IMR-90 (cell line): ENCODE results near the gene BTBD3. TPM values are rescaled to one million over a fixed set of nuclear protein-coding genes. Genes with fewer than 3 reads are reported as not detected.
A peak's percentile ranks its signal among the peaks of the same experiment; 100 is the strongest.

ENCODE experiments used
- ATAC-seq: fragments of 200-7000 bp; cut with Tn5 transposase; 2 replicates; pipeline ENCODE4 v1.9.1; 2020; ENCODE audit warnings: low read depth, mild to moderate bottlenecking, moderate library complexity
- BruUV-seq: library from RNA; stranded (reverse); fragments of 400-500 nt; replicated peaks from 2 replicates; lab custom pipeline; 2021; lab: Mats Ljungman, UMichigan
- CTCF ChIA-PET: fragments of 300-600 bp; formaldehyde crosslinking; extraction: SDS; loops from one replicate; lab custom pipeline; 2021; ENCODE audit warnings: antibody characterized with exemption; lab: Yijun Ruan, JAX
- POLR2A ChIA-PET: fragments of 300-600 bp; sonication (Branson Sonifier 250); formaldehyde crosslinking; loops from one replicate; lab custom pipeline; 2022; ENCODE audit warnings: antibody characterized with exemption; ENCODE audit not compliant: unreplicated experiment; lab: Charles Lee
- DNase-seq: peaks from one replicate; pipeline ENCODE4 v3.0.0; 2013
- H2AFZ ChIP-seq: replicated peaks from 2 replicates; pipeline ENCODE3; 2013; ENCODE audit warnings: low read length, mild to moderate bottlenecking; ENCODE audit not compliant: poor library complexity
- H2AK5ac ChIP-seq: 2 replicates; pipeline ENCODE4 v1.6.1; 2013; ENCODE audit warnings: low read depth, low read length, inconsistent platforms
- H2AK9ac ChIP-seq: replicated peaks from 2 replicates; pipeline ENCODE3; 2013; ENCODE audit warnings: mild to moderate bottlenecking, low read depth, low read length, moderate library complexity; ENCODE audit not compliant: poor library complexity
- H2BK120ac ChIP-seq: 2 replicates; pipeline ENCODE4 v1.6.1; 2013; ENCODE audit warnings: low read depth, low read length, inconsistent platforms
- H2BK15ac ChIP-seq: 3 replicates; pipeline ENCODE4 v1.6.1; 2013; ENCODE audit warnings: low read depth, low read length, inconsistent platforms
- H2BK20ac ChIP-seq: 2 replicates; pipeline ENCODE4 v1.6.1; 2013; ENCODE audit warnings: low read depth, mild to moderate bottlenecking, inconsistent platforms, low read length, moderate library complexity
- H2BK5ac ChIP-seq: 2 replicates; pipeline ENCODE4 v1.6.1; 2013; ENCODE audit warnings: mild to moderate bottlenecking, low read depth, low read length, inconsistent platforms; ENCODE audit not compliant: poor library complexity, severe bottlenecking
- H3K14ac ChIP-seq: replicated peaks from 2 replicates; pipeline ENCODE4 v1.6.1; 2013; ENCODE audit warnings: low read depth, low read length, inconsistent platforms
- H3K18ac ChIP-seq: 2 replicates; pipeline ENCODE4 v1.6.1; 2013; ENCODE audit warnings: low read depth, low read length, control low read depth
- H3K23ac ChIP-seq: 2 replicates; pipeline ENCODE4 v1.6.1; 2013; ENCODE audit warnings: low read depth, low read length, inconsistent platforms
- H3K27ac ChIP-seq: 2 replicates; pipeline ENCODE4 v1.5.1; 2013; ENCODE audit warnings: mild to moderate bottlenecking, control low read depth, low read length; ENCODE audit not compliant: insufficient read depth
- H3K27me3 ChIP-seq: 2 replicates; pipeline ENCODE4 v1.6.1; 2013; ENCODE audit warnings: low read length; ENCODE audit not compliant: control insufficient read depth, insufficient read depth
- H3K36me3 ChIP-seq: 2 replicates; pipeline ENCODE4 v1.6.1; 2013; ENCODE audit warnings: low read length, mixed read lengths; ENCODE audit not compliant: control insufficient read depth, insufficient read depth
- H3K4ac ChIP-seq: 2 replicates; pipeline ENCODE4 v1.6.1; 2013; ENCODE audit warnings: low read depth, low read length, inconsistent platforms
- H3K4me1 ChIP-seq: 2 replicates; pipeline ENCODE4 v1.6.1; 2013; ENCODE audit warnings: low read length, mixed read lengths; ENCODE audit not compliant: control insufficient read depth, insufficient read depth
- H3K4me2 ChIP-seq: 2 replicates; pipeline ENCODE4 v1.6.1; 2013; ENCODE audit warnings: low read depth, mild to moderate bottlenecking, control low read depth, low read length, moderate library complexity
- H3K4me3 ChIP-seq: 2 replicates; pipeline ENCODE4 v1.5.1; 2013; ENCODE audit warnings: low read depth, mild to moderate bottlenecking, control low read depth, low read length, moderate library complexity; ENCODE audit not compliant: insufficient read depth
- H3K56ac ChIP-seq: 2 replicates; pipeline ENCODE4 v1.6.1; 2013; ENCODE audit warnings: low read length, inconsistent platforms; ENCODE audit not compliant: insufficient read depth; ENCODE audit errors: extremely low read depth
- H3K79me1 ChIP-seq, 2 experiments: 2 replicates each; pipeline ENCODE4 v1.6.1; 2013; ENCODE audit warnings: low read length in 2 of 2, inconsistent platforms in 1 of 2, low read depth in 1 of 2
- H3K9ac ChIP-seq: 2 replicates; pipeline ENCODE4 v1.6.1; 2013; ENCODE audit warnings: low read depth, low read length, control low read depth
- H3K9me1 ChIP-seq: 2 replicates; pipeline ENCODE4 v1.6.1; 2013; ENCODE audit warnings: low read length, inconsistent platforms; ENCODE audit not compliant: insufficient read depth
- H3K9me3 ChIP-seq: 2 replicates; pipeline ENCODE4 v1.6.1; 2013; ENCODE audit warnings: low read length; ENCODE audit not compliant: control insufficient read depth, insufficient read depth
- H4K20me1 ChIP-seq: 2 replicates; pipeline ENCODE4 v1.6.1; 2013; ENCODE audit warnings: low read length, inconsistent platforms; ENCODE audit not compliant: insufficient read depth
- H4K5ac ChIP-seq: 2 replicates; pipeline ENCODE4 v1.6.1; 2013; ENCODE audit warnings: mild to moderate bottlenecking, low read depth, low read length, control low read depth
- H4K8ac ChIP-seq, 2 experiments: 2 replicates each; pipeline ENCODE4 v1.6.1; 2013; ENCODE audit warnings: low read depth in 2 of 2, low read length in 2 of 2, control low read depth in 1 of 2, inconsistent platforms in 1 of 2
- H4K91ac ChIP-seq: 2 replicates; pipeline ENCODE4 v1.6.1; 2013; ENCODE audit warnings: low read depth, low read length, inconsistent platforms; ENCODE audit not compliant: insufficient read depth
- BHLHE40 ChIP-seq: fragments of 150-350 bp; IDR thresholded peaks from 2 replicates; pipeline ENCODE4 v1.6.1; 2016; ENCODE audit warnings: mild to moderate bottlenecking, low read depth, low read length
- CEBPB ChIP-seq: IDR thresholded peaks from 2 replicates; pipeline ENCODE4 v1.6.1; 2012; ENCODE audit warnings: low read depth, low read length, improper control_type of control experiment
- CHD1 ChIP-seq: IDR thresholded peaks from 2 replicates; pipeline ENCODE4 v1.6.1; 2012; ENCODE audit warnings: low read depth, low read length, improper control_type of control experiment
- CTCF ChIP-seq: conservative IDR thresholded peaks from 2 replicates; pipeline ENCODE4 v1.5.1; 2012; ENCODE audit warnings: mild to moderate bottlenecking, low read depth, low read length, improper control_type of control experiment
- ELK1 ChIP-seq: fragments of 150-350 bp; IDR thresholded peaks from 2 replicates; pipeline ENCODE4 v1.6.1; 2016; ENCODE audit warnings: low read depth, mild to moderate bottlenecking, low read length, moderate library complexity, borderline replicate concordance
- FOS ChIP-seq: fragments of 150-350 bp; IDR thresholded peaks from 2 replicates; pipeline ENCODE4 v1.6.1; 2016; ENCODE audit warnings: low read depth, low read length
- MAFK ChIP-seq: IDR thresholded peaks from 2 replicates; pipeline ENCODE4 v1.6.1; 2012; ENCODE audit warnings: low read depth, low read length, improper control_type of control experiment
- MAZ ChIP-seq: IDR thresholded peaks from 2 replicates; pipeline ENCODE4 v1.6.1; 2012; ENCODE audit warnings: low read depth, mild to moderate bottlenecking, low read length, improper control_type of control experiment, moderate library complexity, borderline replicate concordance
- MXI1 ChIP-seq: IDR thresholded peaks from 2 replicates; pipeline ENCODE4 v1.6.1; 2012; ENCODE audit warnings: low read depth, mild to moderate bottlenecking, low read length, moderate library complexity, borderline replicate concordance
- NFE2L2 ChIP-seq: fragments of 150-350 bp; IDR thresholded peaks from 2 replicates; pipeline ENCODE4 v1.6.1; 2016; ENCODE audit warnings: low read depth, mild to moderate bottlenecking, low read length
- POLR2A ChIP-seq: IDR thresholded peaks from 2 replicates; pipeline ENCODE4 v1.6.1; 2012; ENCODE audit warnings: mild to moderate bottlenecking, low read depth, low read length
- RAD21 ChIP-seq: IDR thresholded peaks from 2 replicates; pipeline ENCODE4 v1.6.1; 2012; ENCODE audit warnings: low read length, improper control_type of control experiment
- RCOR1 ChIP-seq: IDR thresholded peaks from 2 replicates; pipeline ENCODE4 v1.6.1; 2012; ENCODE audit warnings: mild to moderate bottlenecking, low read length, improper control_type of control experiment; ENCODE audit not compliant: insufficient replicate concordance
- RFX5 ChIP-seq: IDR thresholded peaks from 2 replicates; pipeline ENCODE4 v1.8.0; 2012; ENCODE audit warnings: low read depth, mild to moderate bottlenecking, low read length, moderate library complexity
- SMC3 ChIP-seq: fragments of 150-350 bp; IDR thresholded peaks from 2 replicates; pipeline ENCODE4 v1.6.1; 2016; ENCODE audit warnings: low read depth, mild to moderate bottlenecking, antibody characterized with exemption, low read length, moderate library complexity
- USF2 ChIP-seq: fragments of 150-350 bp; IDR thresholded peaks from 2 replicates; pipeline ENCODE4 v1.6.1; 2017; ENCODE audit warnings: mild to moderate bottlenecking, antibody characterized with exemption, low read length, low read depth
- WGBS, 2 experiments: methylation state at CpG; one replicate each; pipeline versions ENCODE4 v1.1.5 to v1.1.7; 2013; ENCODE audit warnings: missing lambda C conversion rate in 2 of 2; ENCODE audit not compliant: insufficient read length in 1 of 2; ENCODE audit errors: extremely low coverage in 2 of 2; 5-methylcytosine and 5-hydroxymethylcytosine counted together
- dilution Hi-C: fragments of 300-500 bp; cut with HindIII; formaldehyde crosslinking; loops from one replicate; pipeline ENCODE4 v1.14.3; 2018; ENCODE audit warnings: low sequenced_read_pairs; ENCODE audit not compliant: unreplicated experiment
- in situ Hi-C: fragments of 300-500 bp; cut with MboI; formaldehyde crosslinking; loops from 3 replicates; pipeline ENCODE4 v1.14.3; 2019; ENCODE audit warnings: low sequenced_read_pairs, inconsistent platforms, mixed read lengths
- intact Hi-C: fragments of 100-400 bp; cut with micrococcal nuclease; formaldehyde crosslinking; loops from 2 replicates; pipeline ENCODE4 v1.10.0; 2022
- polyA plus RNA-seq, 3 experiments: library from polyadenylated mRNA; depleted of rRNA; stranded (reverse); fragments of >200 nt; gene quantifications; 2 replicates each; pipeline ENCODE4 v1.2.3, GENCODE V29; 2012; ENCODE audit warnings: low replicate concordance in 1 of 3
- total RNA-seq: library from RNA; depleted of rRNA; stranded (reverse); fragments of >200 nt; gene quantifications from 2 replicates; pipeline ENCODE4 v1.2.3, GENCODE V29; 2012

The BTBD3 gene
- total and polyA plus RNA-seq, 2 of the 4 experiments (the other 2 are of a cell fraction), result 22.7 to 44.6 TPM

- DNase-seq (peak; percentile 34), ATAC-seq (no peak)
- ChIA-PET CTCF (no interaction called here), POLR2A (no interaction called here)
- H2AK9ac ChIP-seq, result no peak overlapping the region
- no peak overlapping the region for H4K8ac ChIP-seq
- intact Hi-C loops (no loop called here), dilution Hi-C loops (no loop called here), in situ Hi-C loops (no loop called here)
- H3K23ac ChIP-seq, result no peak overlapping the region
- H3K9me3 ChIP-seq, result no peaks in the 10 kb centered on the region
- no peak overlapping the region for H3K14ac ChIP-seq
- H2BK15ac ChIP-seq, result no peak overlapping the region
- H3K56ac ChIP-seq, result no peak overlapping the region
- no peaks in the 10 kb centered on the region for H3K4me1 ChIP-seq
- H2BK20ac ChIP-seq, result no peak overlapping the region
- no peaks in the 10 kb centered on the region for H4K20me1 ChIP-seq
- H2AFZ ChIP-seq, result no peak overlapping the region
- no peak overlapping the region for H2AK5ac ChIP-seq
- TF ChIP-seq USF2 (no peak), RCOR1 (no peak), POLR2A (no peak), MXI1 (no peak), ELK1 (no peak), CHD1 (no peak), RFX5 (no peak), BHLHE40 (no peak), RAD21 (no peak), CEBPB (no peak), FOS (no peak), CTCF (no peak), MAFK (no peak), SMC3 (no peak), MAZ (no peak), NFE2L2 (no peak)
- H3K36me3 ChIP-seq, result no peaks in the 10 kb centered on the region
- no peak overlapping the region for H2BK5ac ChIP-seq
- no peak overlapping the region for H3K4me2 ChIP-seq
- H4K5ac ChIP-seq, result no peak overlapping the region
- H2BK120ac ChIP-seq, result no peak overlapping the region
- H3K9ac ChIP-seq, result no peak overlapping the region
- H4K91ac ChIP-seq, result no peak overlapping the region
- no CpG with 5 or more reads among the region's 4 CpGs for WGBS, 2 experiments
- H3K18ac ChIP-seq, result no peak overlapping the region
- H3K79me1 ChIP-seq, result no peaks in the 10 kb centered on the region
- BruUV-seq, result no TSS peak
- no peaks in the 10 kb centered on the region for H3K9me1 ChIP-seq
- H3K27ac ChIP-seq, result no peak overlapping the region
- no peak overlapping the region for H3K4me3 ChIP-seq
- H3K4ac ChIP-seq, result no peak overlapping the region
- peaks cover 2% of the 10 kb centered on the region for H3K27me3 ChIP-seq
Measured at GRCh38 chr20:11952639-11953038, 34.9 kb downstream of the BTBD3 start.
